Lower leg skin (tissue), 3 donors: ENCODE results near the gene STAT4.

Experiments
- CTCF ChIP-seq, 3 donors: fragments of 450-650 bp; IDR thresholded peaks; one replicate each; pipeline ENCODE4 v1.5.1; 2016; ENCODE audit warnings: antibody characterized with exemption in 3 of 3, mild to moderate bottlenecking in 3 of 3, moderate library complexity in 2 of 3
- POLR2A ChIP-seq, 2 donors: fragments of 450-650 bp; IDR thresholded peaks; one replicate each; pipeline ENCODE4 v1.6.1; 2016 to 2017; ENCODE audit warnings: antibody characterized with exemption in 2 of 2, mild to moderate bottlenecking in 1 of 2, moderate library complexity in 1 of 2

DNA sequence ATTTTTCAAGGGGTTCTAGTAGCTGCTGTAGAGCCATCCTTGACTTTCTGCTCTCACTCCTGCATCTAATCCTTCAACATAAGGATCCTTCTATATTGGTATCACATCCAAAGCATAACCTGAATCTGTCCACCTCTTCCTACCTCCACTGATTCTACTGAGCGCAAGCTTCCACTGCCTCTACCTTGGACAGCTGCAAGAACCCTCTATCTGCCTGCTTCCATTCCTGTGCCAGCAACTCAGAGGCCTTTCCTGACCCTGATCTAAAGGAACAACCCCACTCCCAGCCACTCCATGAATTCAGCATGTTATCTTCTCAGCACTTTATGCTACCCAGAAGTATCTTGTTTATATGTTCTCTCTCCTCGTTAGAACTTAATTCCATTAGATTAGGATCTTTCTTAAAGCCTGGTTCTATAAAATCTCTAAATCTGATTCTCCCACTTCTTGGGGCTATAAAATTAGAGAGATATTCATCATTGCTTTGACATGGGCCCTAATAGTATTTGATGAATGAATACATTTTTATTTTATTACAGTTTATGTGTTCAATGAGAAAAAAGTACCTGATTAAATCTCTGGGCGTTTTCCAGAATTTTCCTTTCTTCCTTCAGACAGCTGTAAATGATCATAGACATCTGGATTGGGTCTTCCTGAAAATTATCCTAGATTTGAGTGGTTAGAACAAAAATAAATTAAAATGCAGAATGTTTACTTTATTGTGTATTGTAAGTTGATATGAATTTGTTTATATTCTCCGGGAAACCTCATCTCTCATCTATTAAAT, 143.6 kb downstream of the STAT4 start:
- TF ChIP-seq CTCF (IDR thresholded peaks at IDR 0.05): no peak
- no peak for TF ChIP-seq POLR2A (IDR thresholded peaks at IDR 0.05)
